Middle frontal gyrus (tissue), 1 donor: Measurements from ENCODE around the gene RNF212.
A peak's percentile ranks its signal among the peaks of the same experiment; 100 is the strongest.
"Not testable (repeated sequence)": the region's sequence is repeated elsewhere in the genome, so short reads cannot be mapped to it uniquely, and the experiment has no call there.

Source experiments
- DNase-seq: peaks from one replicate; pipeline ENCODE4 v3.0.0-alpha.2; 2015; ENCODE audit warnings: low spot score; ENCODE audit errors: extremely low spot score

The RNF212 gene

GRCh38 chr4:1049591-1049905 is 63.8 kb downstream of the RNF212 start:
- DNase-seq, result no peak

GRCh38 chr4:1048773-1049590 is 64.4 kb downstream of the RNF212 start:
- no peak for DNase-seq

- no peak for DNase-seq
Measured at GRCh38 chr4:1047976-1048772, 65.2 kb downstream of the RNF212 start.

GRCh38 chr4:1047106-1047975 is 66.0 kb downstream of the RNF212 start:
- no peak for DNase-seq

- DNase-seq, result not testable (repeated sequence)
Measured at GRCh38 chr4:1046581-1047011, 66.8 kb downstream of the RNF212 start.

- DNase-seq, result no peak
Measured at GRCh38 chr4:1045595-1046201, 67.7 kb downstream of the RNF212 start.

GRCh38 chr4:1045193-1045594 is 68.2 kb downstream of the RNF212 start:
- DNase-seq, result no peak

- DNase-seq, result no peak
Measured at GRCh38 chr4:1044469-1045192, 68.7 kb downstream of the RNF212 start.

GRCh38 chr4:1043651-1044468 is 69.5 kb downstream of the RNF212 start:
- peak; percentile 17 for DNase-seq

- DNase-seq, result no peak
Measured at GRCh38 chr4:1043162-1043561, 70.2 kb downstream of the RNF212 start.

GRCh38 chr4:1042352-1043055 is 70.9 kb downstream of the RNF212 start:
- no peak for DNase-seq

GRCh38 chr4:1041936-1042330 is 71.4 kb downstream of the RNF212 start:
- no peak for DNase-seq

- peak; percentile 24 for DNase-seq
Measured at GRCh38 chr4:1041147-1041935, 72.0 kb downstream of the RNF212 start.

- no peak for DNase-seq
Measured at GRCh38 chr4:1040344-1041146, 72.8 kb downstream of the RNF212 start.

- DNase-seq, result no peak
Measured at GRCh38 chr4:1039493-1040343, 73.6 kb downstream of the RNF212 start.

GRCh38 chr4:1038948-1039492 is 74.3 kb downstream of the RNF212 start:
- no peak for DNase-seq
